HCT116 (cell line): ENCODE measurements around the gene TMEM132D. TPM values are rescaled to one million over a fixed set of nuclear protein-coding genes. Genes with fewer than 3 reads are reported as not detected.

ENCODE experiments used
- ATAC-seq: fragments of 200-7000 bp; cut with Tn5 transposase; 2 replicates; pipeline ENCODE4 v1.9.1; 2020; ENCODE audit warnings: mild to moderate bottlenecking, moderate library complexity
- BruUV-seq: library from RNA; stranded (reverse); fragments of 400-500 nt; replicated peaks from 2 replicates; lab custom pipeline; 2021; lab: Mats Ljungman, UMichigan
- CTCF ChIA-PET: fragments of 300-600 bp; sonication (Branson Sonifier 250); formaldehyde crosslinking; loops from one replicate; lab custom pipeline; 2021; ENCODE audit warnings: antibody characterized with exemption; lab: Charles Lee
- POLR2A ChIA-PET: fragments of 300-600, 350-600 bp; sonication (Branson Sonifier 250); formaldehyde crosslinking; loops from one replicate; lab custom pipeline; 2021; ENCODE audit warnings: antibody characterized with exemption; lab: Charles Lee
- RAD21 ChIA-PET, 2 experiments: fragments of 300-600 bp; sonication (Branson Sonifier 250); formaldehyde crosslinking; loops; one replicate each; lab custom pipeline; 2023; ENCODE audit warnings: low total read pairs in 2 of 2; ENCODE audit not compliant: uncharacterized antibody in 2 of 2, unreplicated experiment in 2 of 2, low non-redundant PET in 1 of 2; lab: Charles Lee
- DNase-seq: peaks from one replicate; pipeline ENCODE4 v3.0.0-alpha.2; 2010; ENCODE audit warnings: low read depth, low spot score
- H2AFZ ChIP-seq: fragments of 200-600 bp; shearing (Covaris generic), sonication (generic); 2 replicates; pipeline ENCODE4 v1.6.1; 2017; ENCODE audit warnings: low read depth, mixed run types, mixed read lengths, antibody characterized with exemption, low read length; ENCODE audit not compliant: poor library complexity, severe bottlenecking
- H3K27ac ChIP-seq: 2 replicates; pipeline ENCODE4 v1.5.1; 2012; ENCODE audit warnings: low read depth, low read length
- H3K27me3 ChIP-seq: fragments of 200-600 bp; sonication (generic); 2 replicates; pipeline ENCODE4 v1.6.1; 2016; ENCODE audit warnings: mixed run types, low read length, mixed read lengths; ENCODE audit not compliant: insufficient read depth
- H3K36me3 ChIP-seq, 2 experiments: fragments of 200-500 bp in 1 of 2; fragments of 200-600 bp in 1 of 2; sonication (Bioruptor generic) in 1 of 2; sonication (generic) in 1 of 2; 2 replicates each; pipeline versions ENCODE4 v1.5.1 to v1.6.1; 2014 to 2016; ENCODE audit warnings: low read length in 2 of 2, inconsistent platforms in 1 of 2, mixed read lengths in 1 of 2, mixed run types in 1 of 2; ENCODE audit not compliant: insufficient read depth in 2 of 2, control insufficient read depth in 1 of 2
- H3K4me1 ChIP-seq, 2 experiments: fragments of 200-600 bp in 1 of 2; sonication (generic) in 1 of 2; 2 replicates each; pipeline versions ENCODE4 v1.5.1 to v1.6.1; 2012 to 2017; ENCODE audit warnings: low read length in 2 of 2, inconsistent platforms in 1 of 2, mild to moderate bottlenecking in 1 of 2, mixed read lengths in 1 of 2, mixed run types in 1 of 2, moderate library complexity in 1 of 2; ENCODE audit not compliant: insufficient read depth in 2 of 2, control insufficient read depth in 1 of 2
- H3K4me2 ChIP-seq: fragments of 200-600 bp; sonication (generic); 2 replicates; pipeline ENCODE4 v1.6.1; 2017; ENCODE audit warnings: mixed run types, low read length, mixed read lengths
- H3K4me3 ChIP-seq, 2 experiments: fragments of 200-600 bp in 1 of 2; sonication (generic) in 1 of 2; replicated peaks in 1 of 2; 2 replicates each; pipeline ENCODE4 v1.5.1; 2011 to 2016; ENCODE audit warnings: low read length in 2 of 2, control low read depth in 1 of 2, low read depth in 1 of 2, mild to moderate bottlenecking in 1 of 2, mixed read lengths in 1 of 2, mixed run types in 1 of 2
- H3K79me2 ChIP-seq: fragments of 200-600 bp; sonication (generic); 2 replicates; pipeline ENCODE4 v1.6.1; 2017; ENCODE audit warnings: mild to moderate bottlenecking, mixed run types, low read length, moderate library complexity, mixed read lengths; ENCODE audit not compliant: insufficient read depth
- H3K9ac ChIP-seq: fragments of 200-600 bp; sonication (generic); 2 replicates; pipeline ENCODE4 v1.6.1; 2016; ENCODE audit warnings: low read length, mixed read lengths
- H3K9me2 ChIP-seq: fragments of 200-600 bp; sonication (generic), shearing (Covaris generic); 2 replicates; pipeline ENCODE4 v1.6.1; 2017; ENCODE audit warnings: mixed run types, mild to moderate bottlenecking, moderate library complexity; ENCODE audit not compliant: insufficient read depth
- H3K9me3 ChIP-seq, 2 experiments: fragments of 200-500 bp in 1 of 2; fragments of 200-600 bp in 1 of 2; sonication (Bioruptor generic) in 1 of 2; sonication (generic) in 1 of 2; 2 replicates each; pipeline ENCODE4 v1.6.1; 2014 to 2017; ENCODE audit warnings: low read length in 2 of 2, mixed read lengths in 2 of 2, inconsistent platforms in 1 of 2, low read depth in 1 of 2, mild to moderate bottlenecking in 1 of 2, mixed run types in 1 of 2, moderate library complexity in 1 of 2; ENCODE audit not compliant: control insufficient read depth in 1 of 2, insufficient read depth in 1 of 2
- H4K20me1 ChIP-seq: fragments of 200-600 bp; sonication (generic), shearing (Covaris generic); 2 replicates; pipeline ENCODE4 v1.6.1; 2017; ENCODE audit warnings: mixed run types, mild to moderate bottlenecking, moderate library complexity; ENCODE audit not compliant: insufficient read depth
- ATF3 ChIP-seq: IDR thresholded peaks from 2 replicates; pipeline ENCODE4 v1.6.1; 2012
- CBX3 ChIP-seq: IDR thresholded peaks from 2 replicates; pipeline ENCODE4 v1.6.1; 2012; ENCODE audit warnings: low read depth
- CEBPB ChIP-seq: IDR thresholded peaks from 2 replicates; pipeline ENCODE4 v1.6.1; 2012; ENCODE audit warnings: low read depth
- EGR1 ChIP-seq: IDR thresholded peaks from 2 replicates; pipeline ENCODE4 v1.6.1; 2012; ENCODE audit warnings: low read depth
- ELF1 ChIP-seq: IDR thresholded peaks from 2 replicates; pipeline ENCODE4 v1.6.1; 2012; ENCODE audit warnings: low read depth, borderline replicate concordance
- EZH2 ChIP-seq: fragments of 200-600 bp; sonication (generic); IDR thresholded peaks from 2 replicates; pipeline ENCODE4 v1.6.1; 2017; ENCODE audit warnings: antibody characterized with exemption, mixed run types
- EZH2phosphoT487 ChIP-seq: fragments of 200-600 bp; IDR thresholded peaks from 2 replicates; pipeline ENCODE4 v1.6.1; 2018; ENCODE audit warnings: antibody characterized with exemption, borderline replicate concordance
- JUND ChIP-seq: IDR thresholded peaks from 2 replicates; pipeline ENCODE4 v1.6.1; 2012
- POLR2A ChIP-seq: IDR thresholded peaks from 2 replicates; pipeline ENCODE4 v1.7.0; 2011; ENCODE audit warnings: borderline replicate concordance; ENCODE audit not compliant: insufficient read depth, insufficient read length; ENCODE audit errors: extremely low read depth
- POLR2AphosphoS5 ChIP-seq: IDR thresholded peaks from 2 replicates; pipeline ENCODE4 v1.6.1; 2011; ENCODE audit warnings: mild to moderate bottlenecking, low read depth, low read length, moderate library complexity
- SIN3A ChIP-seq: IDR thresholded peaks from 2 replicates; pipeline ENCODE4 v1.6.1; 2012; ENCODE audit warnings: low read depth
- SP1 ChIP-seq: IDR thresholded peaks from 2 replicates; pipeline ENCODE4 v1.6.1; 2012; ENCODE audit warnings: low read depth
- SRF ChIP-seq: IDR thresholded peaks from 2 replicates; pipeline ENCODE4 v1.6.1; 2012; ENCODE audit warnings: low read depth
- TCF7L2 ChIP-seq: IDR thresholded peaks from 2 replicates; pipeline ENCODE4 v1.7.0; 2011; ENCODE audit warnings: borderline replicate concordance, inconsistent platforms; ENCODE audit not compliant: insufficient read depth, insufficient read length; ENCODE audit errors: extremely low read depth
- YY1 ChIP-seq: IDR thresholded peaks from 2 replicates; pipeline ENCODE4 v1.6.1; 2011; ENCODE audit warnings: low read length, low read depth, moderate library complexity, mild to moderate bottlenecking; ENCODE audit not compliant: insufficient replicate concordance; ENCODE audit errors: extremely low read depth
- ZBTB33 ChIP-seq: IDR thresholded peaks from 2 replicates; pipeline ENCODE4 v1.6.1; 2011; ENCODE audit warnings: mild to moderate bottlenecking, low read length, moderate library complexity; ENCODE audit not compliant: insufficient replicate concordance; ENCODE audit errors: extremely low read depth
- ZNF274 ChIP-seq: fragments of 200-500 bp; sonication (Bioruptor generic); IDR thresholded peaks from 2 replicates; pipeline ENCODE4 v1.6.1; 2014; ENCODE audit warnings: mild to moderate bottlenecking, low read depth, low read length, inconsistent platforms
- intact Hi-C: fragments of 100-400 bp; cut with micrococcal nuclease; formaldehyde crosslinking; loops from 2 replicates; pipeline ENCODE4 v1.10.0; 2022
- total RNA-seq: library from RNA; stranded (reverse); gene quantifications from one replicate; pipeline ENCODE4 v1.2.1, GENCODE V29; 2021; ENCODE audit not compliant: unreplicated experiment
- TF ChIP-seq, protein P1 (sequence below): IDR thresholded peaks from 2 replicates; pipeline ENCODE4 v1.6.1; 2012
- TF ChIP-seq, protein P2 (sequence below), 3 experiments: fragments of 200-600 bp in 1 of 3; sonication (generic) in 1 of 3; IDR thresholded peaks in 2 of 3; conservative IDR thresholded peaks in 1 of 3; 2 replicates each; pipeline ENCODE4 v1.5.1; 2012 to 2017; ENCODE audit warnings: low read depth in 2 of 3, low read length in 2 of 3, antibody characterized with exemption in 1 of 3, borderline replicate concordance in 1 of 3, control low read depth in 1 of 3, mild to moderate bottlenecking in 1 of 3, mixed read lengths in 1 of 3, mixed run types in 1 of 3, moderate library complexity in 1 of 3; ENCODE audit not compliant: insufficient read depth in 1 of 3

The TMEM132D gene
- total RNA-seq, 1 experiment from 2014 or later: not detected

DNA sequence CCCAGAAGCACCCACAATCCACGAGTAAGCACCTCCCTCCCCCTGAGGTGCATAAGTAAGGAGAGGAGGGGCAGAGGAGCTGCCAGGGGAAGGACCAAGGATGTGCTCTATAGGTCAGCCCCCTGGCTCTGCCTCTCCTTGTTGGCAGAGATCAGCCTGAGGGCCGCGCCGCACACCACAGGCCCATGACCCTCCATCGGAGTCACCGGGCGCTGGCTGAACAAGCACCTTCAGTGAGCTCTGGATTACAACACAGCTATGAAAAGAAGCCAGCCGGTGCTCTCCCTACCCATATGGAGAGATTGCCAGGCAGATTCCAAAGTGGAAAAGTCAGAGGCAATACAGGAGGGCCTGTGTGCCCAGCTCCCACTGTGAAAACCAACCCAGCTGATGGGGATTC lies 793.2 kb downstream of the TMEM132D start:
- Histone ChIP-seq H3K4me3 (no peak overlapping the region), H3K9me2 (no peaks in the 10 kb centered on the region), H3K27ac (no peak overlapping the region), H3K36me3 (no peaks in the 10 kb centered on the region), H4K20me1 (no peaks in the 10 kb centered on the region), H3K27me3 (no peaks in the 10 kb centered on the region), H3K79me2 (no peaks in the 10 kb centered on the region), H3K4me1 (no peaks in the 10 kb centered on the region), H2AFZ (no peak overlapping the region), H3K9ac (no peak overlapping the region), H3K4me2 (no peak overlapping the region), H3K9me3 (peaks cover 5 to 11% of the 10 kb centered on the region in 2 experiments; a peak in 2 of 4 replicates)
- POLR2A ChIA-PET: no interaction called here
- RAD21 ChIA-PET: no interaction called here
- TF ChIP-seq SRF: no peak
- TF ChIP-seq TCF7L2: no peak
- no peak for TF ChIP-seq ZBTB33
- no peak for TF ChIP-seq SIN3A
- no peak for TF ChIP-seq ATF3
- TF ChIP-seq SP1: no peak
- TF ChIP-seq EZH2phosphoT487: no peak
- no peak for TF ChIP-seq ZNF274
- TF ChIP-seq POLR2AphosphoS5: no peak
- TF ChIP-seq JUND: no peak
- TF ChIP-seq CEBPB: no peak
- TF ChIP-seq, protein P1, sequence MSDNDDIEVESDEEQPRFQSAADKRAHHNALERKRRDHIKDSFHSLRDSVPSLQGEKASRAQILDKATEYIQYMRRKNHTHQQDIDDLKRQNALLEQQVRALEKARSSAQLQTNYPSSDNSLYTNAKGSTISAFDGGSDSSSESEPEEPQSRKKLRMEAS: no peak
- no peak for TF ChIP-seq ELF1
- no peak for TF ChIP-seq EZH2
- TF ChIP-seq CBX3: no peak
- TF ChIP-seq POLR2A: no peak
- TF ChIP-seq, protein P2, sequence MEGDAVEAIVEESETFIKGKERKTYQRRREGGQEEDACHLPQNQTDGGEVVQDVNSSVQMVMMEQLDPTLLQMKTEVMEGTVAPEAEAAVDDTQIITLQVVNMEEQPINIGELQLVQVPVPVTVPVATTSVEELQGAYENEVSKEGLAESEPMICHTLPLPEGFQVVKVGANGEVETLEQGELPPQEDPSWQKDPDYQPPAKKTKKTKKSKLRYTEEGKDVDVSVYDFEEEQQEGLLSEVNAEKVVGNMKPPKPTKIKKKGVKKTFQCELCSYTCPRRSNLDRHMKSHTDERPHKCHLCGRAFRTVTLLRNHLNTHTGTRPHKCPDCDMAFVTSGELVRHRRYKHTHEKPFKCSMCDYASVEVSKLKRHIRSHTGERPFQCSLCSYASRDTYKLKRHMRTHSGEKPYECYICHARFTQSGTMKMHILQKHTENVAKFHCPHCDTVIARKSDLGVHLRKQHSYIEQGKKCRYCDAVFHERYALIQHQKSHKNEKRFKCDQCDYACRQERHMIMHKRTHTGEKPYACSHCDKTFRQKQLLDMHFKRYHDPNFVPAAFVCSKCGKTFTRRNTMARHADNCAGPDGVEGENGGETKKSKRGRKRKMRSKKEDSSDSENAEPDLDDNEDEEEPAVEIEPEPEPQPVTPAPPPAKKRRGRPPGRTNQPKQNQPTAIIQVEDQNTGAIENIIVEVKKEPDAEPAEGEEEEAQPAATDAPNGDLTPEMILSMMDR (IDR thresholded peaks at IDR 0.05 in 2 of 3, conservative IDR thresholded peaks at IDR 0.05 in 1 of 3; ENCODE audit: borderline replicate concordance in 1 of 3, insufficient read depth in 1 of 3, low read depth in 2 of 3, low read length in 2 of 3): no peak
- TF ChIP-seq EGR1: no peak
- TF ChIP-seq YY1: no peak
- CTCF ChIA-PET: no interaction called here
- DNase-seq: no peak
- ATAC-seq: no peak
- intact Hi-C loops: no loop called here
- BruUV-seq: no TSS peak
